Stimulated activated CD8-positive, alpha-beta memory T cell treated with anti-CD3 and anti-CD28 coated beads, Interleukin-12 subunit alpha, Interleukin-12 subunit beta, amount 100 ng/mL, for 1 hour (primary cell): ENCODE measurements around the gene GRID2.
"Not testable (repeated sequence)": the region's sequence is repeated elsewhere in the genome, so short reads cannot be mapped to it uniquely, and the experiment has no call there.

Source experiments
- DNase-seq: peaks from one replicate; pipeline ENCODE4 v3.0.0-alpha.2; 2020; ENCODE audit warnings: low read depth

Gene GRID2

DNA sequence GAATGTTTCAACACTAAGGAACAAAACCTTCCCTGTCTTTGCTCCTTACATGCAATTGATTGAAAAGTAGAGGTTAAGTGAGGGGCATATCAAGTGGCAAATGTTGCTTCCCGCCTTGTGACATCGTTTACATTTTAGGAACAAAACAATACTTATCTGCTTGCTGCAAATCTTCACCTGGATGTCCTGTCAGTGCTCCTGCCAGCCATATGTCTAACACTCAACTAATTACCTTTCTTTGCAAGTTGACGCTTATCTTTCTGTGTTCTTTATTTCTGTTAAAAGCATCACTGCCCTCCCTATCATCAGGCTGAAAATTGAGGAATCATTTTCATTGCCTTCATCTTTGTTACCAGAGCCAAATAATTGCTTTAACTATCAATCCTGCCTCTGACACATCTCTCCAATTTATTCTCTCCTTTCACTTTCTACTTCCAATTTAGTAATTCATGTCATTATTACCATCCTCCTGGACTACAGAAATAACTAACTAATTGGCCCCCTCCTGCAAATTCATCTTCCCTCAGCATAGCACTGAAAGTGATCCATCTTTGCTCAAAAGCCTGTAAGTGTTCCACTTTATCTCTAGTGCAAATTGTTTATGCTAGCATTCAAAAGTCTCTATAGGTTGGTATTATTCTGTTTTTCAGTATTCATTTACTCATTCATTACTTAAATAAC is 1226.1 kb downstream of the GRID2 start:
- DNase-seq, result no peak

DNA sequence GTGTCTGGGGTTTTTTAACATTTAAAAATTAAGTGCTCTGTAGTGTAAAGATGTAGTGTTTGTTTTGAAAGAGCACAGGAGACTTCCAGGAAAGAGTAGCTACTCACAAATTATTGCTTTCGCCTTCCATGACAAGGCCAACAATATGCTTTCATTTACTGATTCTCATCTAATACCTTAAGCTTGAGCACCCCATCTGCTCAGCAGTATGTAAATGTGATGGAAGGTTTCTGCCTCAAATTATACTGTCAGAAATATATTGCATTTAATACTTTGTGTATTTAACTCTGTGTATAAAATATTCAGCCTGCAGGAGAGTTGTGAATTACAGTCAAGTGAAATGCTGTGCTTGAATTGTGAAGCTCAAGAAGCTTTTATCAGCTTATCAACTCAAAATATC is 1228.5 kb downstream of the GRID2 start:
- no peak for DNase-seq

DNA sequence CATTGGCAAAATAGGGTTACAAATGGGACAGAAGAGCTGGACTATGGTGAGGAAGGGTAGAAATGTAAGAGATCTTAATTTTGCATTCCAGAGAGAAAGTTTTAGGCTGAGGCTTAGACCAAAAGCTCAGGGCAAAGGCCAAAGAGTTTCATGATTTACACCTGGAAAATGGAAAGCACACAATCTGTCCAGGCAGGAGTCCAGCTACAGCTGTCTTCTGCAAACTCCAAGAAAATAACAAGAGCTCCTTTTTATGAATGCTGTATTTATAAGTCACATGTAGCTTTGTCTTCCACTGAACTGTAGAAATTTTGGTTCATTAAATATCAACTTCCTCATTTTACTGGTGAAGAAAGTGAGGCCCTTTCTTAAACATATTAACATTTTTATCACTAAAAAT is 1236.8 kb downstream of the GRID2 start:
- no peak for DNase-seq

DNA sequence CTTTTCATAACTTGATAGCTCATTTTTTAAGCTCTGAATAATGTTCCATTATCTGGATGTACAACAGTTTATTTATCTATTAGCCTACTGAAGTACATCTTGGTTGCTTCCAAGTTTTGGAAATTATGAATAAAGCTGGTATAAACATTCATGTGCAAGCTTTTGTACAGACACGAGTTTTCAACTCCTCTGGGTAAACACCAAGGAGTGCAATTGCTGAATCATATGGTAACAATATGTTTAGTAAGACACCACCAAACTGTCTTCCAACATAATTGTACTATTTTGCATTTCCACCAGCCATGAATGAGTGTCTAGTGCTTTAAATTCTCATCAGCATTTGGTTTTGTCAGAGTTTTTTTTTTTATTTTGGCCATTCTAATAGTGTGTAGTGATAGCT is 1258.1 kb downstream of the GRID2 start:
- DNase-seq, result no peak

GRCh38 chr4:93568758-93569157 is 1265.0 kb downstream of the GRID2 start:
- DNase-seq, result no peak

GRCh38 chr4:93573285-93573684 is 1269.5 kb downstream of the GRID2 start:
- DNase-seq, result no peak

GRCh38 chr4:93578942-93579341 is 1275.2 kb downstream of the GRID2 start:
- DNase-seq, result no peak

DNA sequence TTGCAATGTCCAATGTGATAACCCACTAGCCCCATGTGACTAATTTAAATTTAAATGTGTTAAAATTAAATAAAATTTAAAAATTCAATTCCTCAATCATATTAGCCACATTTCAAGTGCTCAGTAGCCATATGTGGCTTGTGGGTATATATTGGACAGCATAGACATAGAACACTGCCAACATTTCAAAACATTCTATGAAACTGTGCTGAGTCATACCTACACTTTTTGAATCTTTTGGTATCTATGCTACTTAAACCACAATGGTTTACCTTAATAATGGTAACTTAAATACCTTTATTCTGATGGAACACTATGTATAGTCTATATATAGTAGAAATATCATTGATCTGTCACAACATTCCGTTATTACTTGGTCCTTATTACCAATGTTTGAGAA is 1301.4 kb downstream of the GRID2 start:
- no peak for DNase-seq

GRCh38 chr4:93617606-93618005 is 1313.8 kb downstream of the GRID2 start:
- DNase-seq, result no peak

DNA sequence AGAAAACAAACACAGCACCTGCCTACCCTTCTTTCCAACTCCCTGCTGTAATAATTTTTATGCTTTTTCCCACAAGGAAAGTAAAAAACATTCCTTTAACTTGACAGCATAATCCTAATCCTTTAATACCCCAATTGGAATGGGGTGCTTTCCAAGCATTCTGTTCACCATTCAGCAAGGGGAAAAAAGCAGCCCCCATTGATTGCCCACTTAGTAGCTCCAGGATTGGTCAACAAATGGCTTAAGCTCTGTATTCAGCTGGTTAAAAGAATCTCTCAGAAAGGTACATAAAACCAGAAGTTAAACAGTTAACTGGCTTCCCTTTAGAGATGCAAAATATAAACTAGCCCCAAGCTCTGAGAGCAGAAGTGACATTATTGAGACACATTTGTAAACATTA is 1330.0 kb downstream of the GRID2 start:
- no peak for DNase-seq

DNA sequence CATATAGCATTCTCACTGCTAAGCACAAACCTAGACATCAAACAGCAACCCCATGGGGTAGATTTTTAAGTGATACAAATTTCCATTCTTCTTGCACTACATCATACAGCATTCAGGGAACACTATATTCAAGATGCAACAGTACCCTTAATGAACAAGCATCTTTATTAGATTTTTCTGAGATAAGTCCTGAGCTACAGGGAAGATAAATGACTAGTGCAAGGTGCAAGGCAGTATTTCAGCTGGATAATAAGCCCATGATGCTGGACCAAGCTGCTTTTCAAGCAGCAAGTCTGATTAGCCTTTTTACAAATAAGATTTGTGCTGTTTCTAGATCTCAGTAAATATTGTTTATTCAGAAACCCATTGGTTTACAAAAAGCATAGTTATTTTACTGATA is 1332.2 kb downstream of the GRID2 start:
- DNase-seq, result no peak

- no peak for DNase-seq
These were observed 1341.4 kb downstream of the GRID2 start for GRCh38 chr4:93645120-93645519.

DNA sequence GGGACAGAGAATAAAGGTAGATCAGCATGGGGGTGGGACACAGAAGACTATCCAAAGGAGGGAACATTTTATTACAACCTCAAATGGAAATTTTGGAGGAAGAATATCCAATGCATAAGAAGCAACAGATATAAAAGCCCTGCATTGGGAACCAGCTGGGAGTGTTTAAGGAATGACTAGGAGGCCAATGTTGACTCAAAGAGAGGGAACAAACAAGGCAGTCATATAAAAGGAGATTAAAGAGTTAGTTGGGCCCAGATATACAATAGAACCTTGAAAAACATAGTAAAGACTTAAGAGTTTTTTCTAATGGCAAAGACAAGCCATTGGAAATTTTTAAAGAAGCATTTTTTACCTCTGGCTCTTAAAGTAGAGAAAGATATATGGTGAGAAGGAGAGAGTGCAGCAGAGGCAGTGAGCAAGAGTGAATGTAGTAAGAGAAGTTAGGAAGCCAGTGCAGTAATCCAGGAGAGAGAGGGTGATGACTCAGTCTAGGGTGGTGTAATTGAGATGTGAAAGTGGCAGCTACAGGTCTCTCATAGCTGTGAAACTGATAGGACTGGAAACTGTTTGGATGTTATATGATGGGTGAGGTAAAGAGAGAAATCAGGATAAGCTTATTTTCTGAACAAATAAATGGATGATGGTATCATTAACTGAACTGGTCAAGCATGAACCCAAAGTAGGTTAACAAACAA is 1342.6 kb downstream of the GRID2 start:
- DNase-seq, result no peak

- no peak for DNase-seq
These were observed 1344.5 kb downstream of the GRID2 start for GRCh38 chr4:93648258-93648657.

- no peak for DNase-seq
These were observed 1346.1 kb downstream of the GRID2 start for GRCh38 chr4:93649828-93650227.

GRCh38 chr4:93654211-93654610 is 1350.4 kb downstream of the GRID2 start:
- no peak for DNase-seq

DNA sequence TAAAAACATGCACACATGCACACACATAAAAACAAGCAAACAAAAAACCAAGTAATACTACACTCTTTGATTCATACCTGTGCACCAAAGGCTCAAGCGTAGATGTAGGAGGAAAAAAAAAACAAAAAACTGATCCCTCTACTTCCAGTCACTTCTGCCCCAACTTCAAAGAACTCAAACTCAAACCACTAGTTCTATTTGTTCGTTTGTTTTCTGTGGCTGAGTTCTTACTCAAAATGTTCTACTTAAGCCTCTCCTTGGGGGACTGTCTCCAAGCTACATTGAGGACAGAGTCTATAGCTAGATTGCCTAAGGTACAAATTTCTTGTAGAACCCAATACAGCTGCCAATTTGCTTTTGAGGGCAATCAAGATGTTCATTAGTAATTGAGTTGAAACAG is 1353.8 kb downstream of the GRID2 start:
- DNase-seq, result no peak

GRCh38 chr4:93658443-93658842 is 1354.7 kb downstream of the GRID2 start:
- no peak for DNase-seq

- no peak for DNase-seq
These were observed 1355.9 kb downstream of the GRID2 start for GRCh38 chr4:93659629-93660028.

GRCh38 chr4:93660036-93660435 is 1356.3 kb downstream of the GRID2 start:
- no peak for DNase-seq

DNA sequence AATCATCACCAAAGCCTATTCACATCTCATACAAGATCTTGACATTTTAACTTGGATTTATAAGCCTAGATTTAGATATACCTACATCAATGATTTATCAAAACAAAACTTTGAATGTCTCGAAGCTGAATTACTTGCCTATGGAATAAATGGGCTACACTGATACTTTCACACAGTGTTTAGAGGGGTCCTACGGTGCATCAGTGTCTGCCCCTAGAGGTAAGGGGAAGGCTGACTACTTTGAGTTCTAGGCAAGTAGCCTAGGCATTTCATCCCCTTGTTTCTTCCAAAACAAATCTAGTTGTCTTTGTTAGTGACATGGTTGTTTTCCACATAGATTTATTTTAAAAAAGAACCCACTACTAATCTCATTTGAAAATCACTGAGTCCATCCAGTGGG is 1366.7 kb downstream of the GRID2 start:
- no peak for DNase-seq

- no peak for DNase-seq
These were observed 1367.3 kb downstream of the GRID2 start for GRCh38 chr4:93671093-93671492.

GRCh38 chr4:93676937-93677336 is 1373.2 kb downstream of the GRID2 start:
- not testable (repeated sequence) for DNase-seq

- no peak for DNase-seq
These were observed 1380.8 kb downstream of the GRID2 start for GRCh38 chr4:93684571-93684970.
